ENCODE measurements around the gene MICU1. TPM values are rescaled to one million over a fixed set of nuclear protein-coding genes. Genes with fewer than 3 reads are reported as not detected.
"Not testable (repeated sequence)": the region's sequence is repeated elsewhere in the genome, so short reads cannot be mapped to it uniquely, and the experiment has no call there.

MICU1 gene
- total RNA-seq, 1 donor from 2014 or later = 32.7 TPM

DNA sequence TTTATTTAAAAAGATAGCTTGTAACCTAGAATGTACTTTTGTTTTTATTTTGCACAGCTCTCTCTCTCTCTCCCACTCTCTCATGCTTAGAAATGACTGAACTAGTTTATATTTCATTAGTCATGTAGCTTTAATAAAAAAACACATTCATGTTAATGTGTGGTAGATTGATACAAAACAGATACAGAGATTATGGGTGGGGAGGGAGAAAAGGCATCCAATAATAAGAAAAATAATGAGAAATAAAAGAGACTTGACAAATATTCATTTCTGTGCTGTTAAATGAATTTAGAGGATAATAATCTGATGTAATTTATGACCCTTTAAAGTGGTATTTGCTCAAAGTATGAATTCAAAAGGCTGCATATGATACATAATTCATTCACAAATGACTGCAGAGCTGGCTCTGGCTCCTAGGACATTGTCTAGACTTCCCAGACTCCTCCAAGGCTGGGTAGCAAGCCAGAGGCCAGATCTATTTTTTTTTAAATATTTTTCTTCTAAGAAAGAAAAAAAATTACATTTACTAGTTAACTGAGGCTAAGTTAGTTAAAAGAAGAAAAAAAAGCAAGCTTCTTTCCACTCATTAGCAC is 165.5 kb downstream of the MICU1 start:
- no peak for DNase-seq (ENCODE audit: extremely low read depth, low read depth, low spot score)

- DNase-seq (ENCODE audit: extremely low read depth, low read depth, low spot score) = no peak
Observed at GRCh38 chr10:72459301-72459700, 166.6 kb downstream of the MICU1 start.

- DNase-seq (ENCODE audit: extremely low read depth, low read depth, low spot score) = no peak
Observed at GRCh38 chr10:72455889-72456595, 169.8 kb downstream of the MICU1 start.

DNA sequence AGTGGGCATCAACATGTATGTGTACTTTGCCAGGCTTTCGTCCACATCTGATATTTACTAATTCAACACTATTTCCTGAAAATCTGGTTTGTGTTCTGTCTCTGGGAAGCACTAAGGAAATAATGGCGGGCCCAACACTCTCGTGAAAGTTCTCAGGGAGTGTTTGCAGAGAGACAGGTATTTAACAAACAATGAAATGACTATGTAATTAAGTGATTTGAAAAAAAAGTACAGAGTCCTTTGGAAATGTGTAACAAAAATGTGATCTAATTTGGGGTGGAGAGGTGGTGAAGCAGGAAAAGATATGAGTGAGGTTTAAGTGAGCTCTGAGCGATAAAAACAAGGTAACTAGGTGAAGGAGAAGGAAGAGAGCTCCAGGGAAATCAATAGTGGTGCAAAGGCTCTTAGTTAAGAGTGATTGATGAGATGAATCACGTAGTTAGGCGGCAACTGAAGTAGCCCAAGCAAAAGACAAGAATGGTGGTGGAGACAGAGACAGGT is 175.9 kb downstream of the MICU1 start:
- DNase-seq (ENCODE audit: extremely low read depth, low read depth, low spot score) = no peak

DNA sequence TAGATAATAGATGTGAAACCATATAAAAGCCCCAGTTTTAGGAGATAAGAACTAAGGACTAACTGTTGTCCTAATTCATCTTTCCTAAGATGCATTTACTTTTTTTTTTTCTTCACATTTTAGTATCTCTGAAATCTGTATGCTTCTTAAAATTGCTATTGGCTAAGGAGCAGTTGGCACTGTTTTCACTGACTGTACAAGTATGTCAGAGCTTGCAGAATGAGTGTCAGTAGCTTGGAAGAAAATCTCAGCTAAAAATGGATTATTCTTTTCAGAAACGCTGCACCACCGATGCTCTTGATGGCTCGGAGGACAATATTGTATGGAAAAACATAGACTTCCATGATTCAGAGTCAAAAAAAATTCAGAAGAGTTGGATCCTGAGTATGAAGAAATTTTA is 180.0 kb downstream of the MICU1 start:
- DNase-seq (ENCODE audit: extremely low read depth, low read depth, low spot score) = no peak

- DNase-seq (ENCODE audit: extremely low read depth, low read depth, low spot score) = not testable (repeated sequence)
Observed at GRCh38 chr10:72442969-72443368, 182.9 kb downstream of the MICU1 start.

- DNase-seq (ENCODE audit: extremely low read depth, low read depth, low spot score) = no peak
Observed at GRCh38 chr10:72435570-72435969, 190.3 kb downstream of the MICU1 start.

DNA sequence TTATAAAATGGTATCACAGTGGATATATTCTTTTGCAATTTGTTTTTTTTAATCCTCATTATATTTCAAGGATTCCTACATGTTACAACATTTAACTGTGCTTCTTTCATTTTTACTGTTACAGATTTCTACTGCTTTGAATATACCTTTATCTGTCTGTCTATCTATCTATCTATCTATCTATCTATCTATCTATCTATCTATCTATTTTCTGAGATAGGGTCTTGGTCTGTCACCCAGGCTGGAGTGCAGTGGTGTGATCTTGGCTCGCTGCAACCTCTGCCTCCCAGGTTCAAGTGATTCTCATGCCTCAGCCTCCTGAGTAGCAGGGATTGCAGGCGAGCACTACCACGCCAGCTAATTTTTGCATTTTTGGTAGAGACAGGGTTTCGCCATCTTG is 194.9 kb downstream of the MICU1 start:
- DNase-seq (ENCODE audit: extremely low read depth, low read depth, low spot score) = not testable (repeated sequence)

DNA sequence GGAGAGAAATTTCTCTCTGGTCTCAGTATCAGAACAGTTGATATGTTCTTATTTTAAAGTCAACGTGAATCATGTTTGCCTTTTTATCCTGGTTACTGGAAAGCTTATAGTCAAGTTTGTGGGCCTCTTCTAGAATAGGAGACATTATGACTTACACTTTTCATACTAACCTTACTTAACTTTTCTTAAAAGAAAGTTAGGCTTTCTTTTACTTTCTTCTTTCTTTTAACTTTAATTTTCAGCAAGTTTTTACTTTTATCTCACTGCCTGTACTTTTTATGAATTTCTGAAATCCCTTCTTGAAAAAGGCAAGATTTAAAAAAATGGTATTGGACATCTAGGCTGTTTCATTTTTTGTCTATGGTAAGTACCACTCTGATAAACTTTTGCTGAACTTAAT is 195.9 kb downstream of the MICU1 start:
- DNase-seq (ENCODE audit: extremely low read depth, low read depth, low spot score) = no peak

DNA sequence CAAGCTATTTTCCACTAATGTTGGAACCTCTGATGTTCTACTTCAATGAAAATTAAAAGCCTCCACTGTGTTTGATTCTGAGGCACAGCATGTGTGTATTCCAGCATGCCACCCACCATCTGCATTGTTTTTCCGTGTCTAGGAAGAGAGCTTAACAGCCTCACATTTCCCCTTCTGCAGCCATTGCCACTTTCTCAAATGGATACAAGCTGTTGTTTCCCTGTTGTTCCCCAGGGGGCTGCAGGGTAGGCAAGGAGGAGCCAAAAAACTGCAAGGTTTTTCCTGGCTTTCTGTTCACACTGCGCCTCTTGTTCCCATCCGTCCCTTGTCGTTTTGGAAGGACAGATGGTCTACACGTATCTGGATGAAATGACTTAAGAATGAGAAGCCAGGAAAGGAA is 198.9 kb downstream of the MICU1 start:
- no peak for DNase-seq (ENCODE audit: extremely low read depth, low read depth, low spot score)

- DNase-seq (ENCODE audit: extremely low read depth, low read depth, low spot score) = no peak
Observed at GRCh38 chr10:72425133-72425532, 200.7 kb downstream of the MICU1 start.

DNA sequence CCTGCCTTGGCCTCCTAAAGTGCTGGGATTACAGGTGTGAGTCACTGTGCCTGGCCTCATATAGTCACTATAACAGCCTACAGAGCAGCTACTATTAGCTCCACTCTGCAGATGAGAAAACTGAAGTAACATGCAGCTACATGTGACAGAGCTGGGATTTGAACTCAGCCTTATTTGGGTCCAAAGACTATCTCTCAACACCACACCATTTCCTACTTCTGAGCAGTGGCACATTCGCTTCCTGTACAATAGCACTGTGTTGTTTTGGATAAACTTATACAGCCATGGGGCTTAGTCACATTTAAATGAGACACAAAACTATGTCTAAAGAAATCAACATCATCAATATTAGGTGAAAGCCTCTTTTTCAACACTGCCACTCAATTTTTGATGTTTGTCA is 201.3 kb downstream of the MICU1 start:
- no peak for DNase-seq (ENCODE audit: extremely low read depth, low read depth, low spot score)

DNA sequence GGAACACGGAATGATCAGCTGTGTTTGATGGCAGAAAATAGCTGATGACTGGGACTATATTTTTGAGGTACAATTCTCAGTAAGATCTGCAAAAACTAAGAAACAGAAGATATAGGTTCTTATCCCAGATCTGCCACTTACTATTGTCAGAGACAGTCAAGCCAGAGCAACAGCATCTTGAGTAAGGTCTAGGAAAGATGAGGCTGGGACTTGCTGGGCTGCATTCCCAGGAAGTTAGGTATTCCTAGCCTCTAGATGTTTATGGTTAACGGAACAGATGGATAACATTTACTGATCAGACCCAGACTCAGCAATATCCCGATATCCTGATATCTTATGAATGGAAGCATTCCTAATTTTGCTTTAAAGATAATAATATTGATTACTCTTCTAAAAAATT is 202.5 kb downstream of the MICU1 start:
- no peak for DNase-seq (ENCODE audit: extremely low read depth, low read depth, low spot score)

- DNase-seq (ENCODE audit: extremely low read depth, low read depth, low spot score) = no peak
Observed at GRCh38 chr10:72421885-72422540, 203.9 kb downstream of the MICU1 start.

GRCh38 chr10:72419241-72419640 is 206.6 kb downstream of the MICU1 start:
- DNase-seq (ENCODE audit: extremely low read depth, low read depth, low spot score) = no peak

- no peak for DNase-seq (ENCODE audit: extremely low read depth, low read depth, low spot score)
Observed at GRCh38 chr10:72418679-72419078, 207.2 kb downstream of the MICU1 start.

- no peak for DNase-seq (ENCODE audit: extremely low read depth, low read depth, low spot score)
Observed at GRCh38 chr10:72417971-72418370, 207.9 kb downstream of the MICU1 start.

GRCh38 chr10:72416661-72417060 is 209.2 kb downstream of the MICU1 start:
- no peak for DNase-seq (ENCODE audit: extremely low read depth, low read depth, low spot score)

- no peak for DNase-seq (ENCODE audit: extremely low read depth, low read depth, low spot score)
Observed at GRCh38 chr10:72414642-72415041, 211.2 kb downstream of the MICU1 start.

- no peak for DNase-seq (ENCODE audit: extremely low read depth, low read depth, low spot score)
Observed at GRCh38 chr10:72409167-72409566, 216.7 kb downstream of the MICU1 start.

GRCh38 chr10:72407927-72408600 is 217.8 kb downstream of the MICU1 start:
- no peak for DNase-seq (ENCODE audit: extremely low read depth, low read depth, low spot score)
